HepG2 (cell line): ENCODE measurements around the gene ZNF888. TPM values are rescaled to one million over a fixed set of nuclear protein-coding genes. Genes with fewer than 3 reads are reported as not detected.
"Not testable (repeated sequence)": the region's sequence is repeated elsewhere in the genome, so short reads cannot be mapped to it uniquely, and the experiment has no call there.

Source experiments
- ARID5B ChIP-seq: IDR thresholded peaks from 2 replicates; pipeline ENCODE4 v1.4.0; 2020; ENCODE audit warnings: mild to moderate bottlenecking, missing genetic modification reagents
- FOXA3 ChIP-seq: IDR thresholded peaks from 2 replicates; pipeline ENCODE4 v1.6.1; 2016; ENCODE audit warnings: missing genetic modification reagents, missing compliant biosample characterization
- GABPA ChIP-seq, 2 experiments: IDR thresholded peaks; 2 replicates each; pipeline ENCODE4 v1.6.1; 2011 to 2016; ENCODE audit warnings: low read depth in 2 of 2, low read length in 1 of 2, missing biosample characterization in 1 of 2, missing genetic modification characterization in 1 of 2
- HOMEZ ChIP-seq: IDR thresholded peaks from 2 replicates; pipeline ENCODE4 v1.6.1; 2016; ENCODE audit warnings: low read depth
- IKZF5 ChIP-seq: IDR thresholded peaks from 2 replicates; pipeline ENCODE4 v1.6.1; 2018; ENCODE audit warnings: missing genetic modification reagents, mild to moderate bottlenecking, missing compliant biosample characterization
- RXRA ChIP-seq: sonication (generic); formaldehyde crosslinking; IDR thresholded peaks from 2 replicates; pipeline ENCODE4 v1.5.1; 2020; ENCODE audit warnings: missing genetic modification reagents
- SOX13 ChIP-seq, 3 experiments: fragments of 450-650 bp in 1 of 3; sonication (generic) in 1 of 3; formaldehyde crosslinking in 1 of 3; IDR thresholded peaks in 2 of 3; conservative IDR thresholded peaks in 1 of 3; 2 replicates each; pipeline versions ENCODE4 v1.5.0 to v1.6.1; 2016 to 2020; ENCODE audit warnings: antibody characterized with exemption in 1 of 3, mild to moderate bottlenecking in 1 of 3, missing compliant biosample characterization in 1 of 3, missing genetic modification reagents in 1 of 3, moderate library complexity in 1 of 3
- TFDP1 ChIP-seq: IDR thresholded peaks from 2 replicates; pipeline ENCODE4 v1.6.1; 2016; ENCODE audit warnings: missing compliant biosample characterization, missing genetic modification reagents, borderline replicate concordance
- TFE3 ChIP-seq: IDR thresholded peaks from 2 replicates; pipeline ENCODE4 v1.6.1; 2016
- THAP11 ChIP-seq: IDR thresholded peaks from 2 replicates; pipeline ENCODE4 v1.6.1; 2016; ENCODE audit warnings: missing biosample characterization, missing genetic modification reagents
- THRA ChIP-seq: sonication (generic); formaldehyde crosslinking; IDR thresholded peaks from 2 replicates; pipeline ENCODE4 v1.4.0; 2020; ENCODE audit warnings: missing genetic modification reagents, borderline replicate concordance
- ZNF136 ChIP-seq: sonication (generic); formaldehyde crosslinking; IDR thresholded peaks from 2 replicates; pipeline ENCODE4 v1.8.1; 2022; ENCODE audit warnings: low read depth, mild to moderate bottlenecking, moderate library complexity, missing genetic modification reagents
- ZNF644 ChIP-seq: IDR thresholded peaks from 2 replicates; pipeline ENCODE4 v1.6.1; 2016; ENCODE audit warnings: low read depth
- polyA plus RNA-seq, 8 experiments: library from polyadenylated mRNA; depleted of rRNA in 3 of 8; stranded (reverse) in 7 of 8; unstranded in 1 of 8; fragments of >200 nt; fragmentation: Illumina TruSeq in 4 of 8; extraction: Trizol in 4 of 8; gene quantifications; 2 replicates each; pipeline versions ENCODE4 v1.2.1 to v1.2.3, GENCODE V29; 2011 to 2016; ENCODE audit warnings: low read depth in 4 of 8, missing spikeins in 1 of 8, mixed read lengths in 1 of 8; ENCODE audit not compliant: insufficient read depth in 1 of 8
- total RNA-seq, 5 experiments: library from RNA; depleted of rRNA; stranded (reverse); fragments of >200 nt; fragmentation: Illumina TruSeq; extraction: Trizol; gene quantifications; 2 replicates each; pipeline ENCODE4 v1.2.3, GENCODE V29; 2016; ENCODE audit warnings: low read depth in 1 of 5

ZNF888 gene
- total and polyA plus RNA-seq, 2 of the 13 experiments (the other 11 are each of a cell fraction or from before 2014, with no cell fraction given): 1.7 to 7.6 TPM

GRCh38 chr19:52944703-52945493, 21.7 kb upstream of the ZNF888 start (continued):
- TF ChIP-seq TFDP1 (CRISPR knock-in tag) (peak; percentile 40; the same call in 1 of the 2 replicates), THAP11 (CRISPR knock-in tag) (0 out of 2 replicates have a peak, but pooled peaks have one; percentile 40), RXRA (CRISPR knock-in tag) (peak; percentile 30; the same call in 1 of the 2 replicates), GABPA (CRISPR knock-in tag; IDR thresholded peaks at IDR 0.05; ENCODE audit: low read depth) (peak; percentile 49), ZNF136 (0 out of 2 replicates have a peak, but pooled peaks have one; percentile 40), THRA (CRISPR knock-in tag) (peak; percentile 55; the same call in 1 of the 2 replicates), FOXA3 (peak; percentile 94), SOX13 (IDR thresholded peaks at IDR 0.05) (peak; percentile 74; the same call in 1 of the 2 replicates), SOX13 (CRISPR knock-in tag; conservative IDR thresholded peaks at IDR 0.05 in 1 of 2, IDR thresholded peaks at IDR 0.05 in 1 of 2) (peak in 1 of 2 experiments; percentile 94; a peak in 2 of 4 replicates), TFE3 (CRISPR knock-in tag) (0 out of 2 replicates have a peak, but pooled peaks have one; percentile 43), HOMEZ (peak; percentile 53; the same call in 1 of the 2 replicates), IKZF5 (CRISPR knock-in tag) (0 out of 2 replicates have a peak, but pooled peaks have one; percentile 61), ARID5B (CRISPR knock-in tag) (peak; percentile 89), ZNF644 (CRISPR knock-in tag) (peak; percentile 69; the same call in 1 of the 2 replicates)
- not testable (repeated sequence) for TF ChIP-seq GABPA (IDR thresholded peaks at IDR 0.05; ENCODE audit: low read depth, low read length)
